Activated CD4-positive, alpha-beta memory T cell treated with anti-CD3 and anti-CD28 coated beads for 36 hours (primary cell): ENCODE results near the gene SUSD4. TPM values are rescaled to one million over a fixed set of nuclear protein-coding genes. Genes with fewer than 3 reads are reported as not detected.

ENCODE experiments used
- CTCF ChIA-PET: fragments of 350-600 bp; sonication (Branson Sonifier 250); formaldehyde crosslinking; loops from one replicate; lab custom pipeline; 2021; ENCODE audit warnings: antibody characterized with exemption, inconsistent platforms; lab: Charles Lee
- POLR2A ChIA-PET: fragments of 350-600 bp; sonication (Branson Sonifier 250); formaldehyde crosslinking; loops from one replicate; lab custom pipeline; 2021; ENCODE audit warnings: antibody characterized with exemption; lab: Charles Lee
- DNase-seq: peaks from one replicate; pipeline ENCODE4 v3.0.0-alpha.2; 2020
- H3K27ac Mint-ChIP-seq: one replicate; pipeline ENCODE4 v1.8.0; 2021; ENCODE audit warnings: mixed read lengths
- H3K27me3 Mint-ChIP-seq: one replicate; pipeline ENCODE4 v1.8.0; 2021; ENCODE audit warnings: mixed read lengths
- H3K36me3 Mint-ChIP-seq: one replicate; pipeline ENCODE4 v1.8.0; 2021; ENCODE audit warnings: mixed read lengths
- H3K4me1 Mint-ChIP-seq: one replicate; pipeline ENCODE4 v1.8.0; 2021; ENCODE audit warnings: low read depth, mixed read lengths
- H3K4me3 Mint-ChIP-seq: one replicate; pipeline ENCODE4 v1.8.0; 2021; ENCODE audit warnings: mild to moderate bottlenecking, mixed read lengths
- H3K9me3 Mint-ChIP-seq: one replicate; pipeline ENCODE4 v1.8.0; 2021; ENCODE audit warnings: mixed read lengths
- intact Hi-C: fragments of 100-400 bp; cut with micrococcal nuclease; formaldehyde crosslinking; loops from one replicate; pipeline ENCODE4 v1.15.1; 2023
- total RNA-seq, 2 experiments: library from RNA; stranded (reverse); gene quantifications; one replicate each; pipeline ENCODE4 v1.2.3, GENCODE V29; 2021

Gene SUSD4
- total RNA-seq, 2 experiments from 2014 or later: 0.82 to 0.83 TPM

DNA sequence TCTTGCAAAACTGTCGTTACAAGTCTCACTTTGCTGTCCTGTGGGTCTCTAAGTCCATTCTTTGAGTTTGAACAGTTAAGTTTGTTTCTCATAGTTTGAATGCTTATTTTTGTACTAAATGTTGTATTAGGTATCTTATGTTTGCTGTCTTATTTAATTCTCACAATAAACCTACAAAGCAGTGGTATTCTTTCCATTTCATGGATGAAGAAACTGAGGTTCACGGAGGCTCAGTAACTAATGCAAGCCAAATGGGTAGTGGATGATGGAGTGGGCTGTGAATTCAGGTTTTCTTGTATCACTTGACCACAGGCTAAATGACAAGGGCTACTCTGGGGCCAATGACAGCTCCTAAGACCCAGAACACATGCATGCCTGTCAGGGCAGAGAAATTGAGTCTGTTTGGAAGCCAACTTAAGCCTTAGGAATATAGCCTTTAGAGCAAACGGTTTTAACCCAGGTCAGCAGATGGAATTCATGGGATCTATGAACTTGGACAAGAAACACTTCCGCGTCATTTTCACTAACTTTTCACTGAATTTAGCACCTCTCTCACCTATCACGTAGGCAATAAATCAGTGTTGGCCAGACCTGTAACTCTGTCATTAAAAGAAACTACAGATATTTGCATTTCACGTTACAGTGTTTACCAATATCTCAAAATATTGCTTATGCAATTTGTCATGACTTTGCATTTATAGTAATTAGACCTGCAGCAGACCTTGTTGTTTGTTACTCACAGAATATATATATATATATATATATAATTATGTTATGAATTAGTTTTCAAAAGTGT, 153.8 kb downstream of the SUSD4 start:
- ChIA-PET POLR2A (no interaction called here), CTCF (no interaction called here)
- Mint-ChIP-seq H3K27ac (no peak overlapping the region), H3K4me1 (no peaks in the 10 kb centered on the region), H3K27me3 (peaks cover 4% of the 10 kb centered on the region), H3K36me3 (no peaks in the 10 kb centered on the region), H3K9me3 (no peaks in the 10 kb centered on the region), H3K4me3 (no peak overlapping the region)
- DNase-seq: no peak
- intact Hi-C loops: no loop called here

DNA sequence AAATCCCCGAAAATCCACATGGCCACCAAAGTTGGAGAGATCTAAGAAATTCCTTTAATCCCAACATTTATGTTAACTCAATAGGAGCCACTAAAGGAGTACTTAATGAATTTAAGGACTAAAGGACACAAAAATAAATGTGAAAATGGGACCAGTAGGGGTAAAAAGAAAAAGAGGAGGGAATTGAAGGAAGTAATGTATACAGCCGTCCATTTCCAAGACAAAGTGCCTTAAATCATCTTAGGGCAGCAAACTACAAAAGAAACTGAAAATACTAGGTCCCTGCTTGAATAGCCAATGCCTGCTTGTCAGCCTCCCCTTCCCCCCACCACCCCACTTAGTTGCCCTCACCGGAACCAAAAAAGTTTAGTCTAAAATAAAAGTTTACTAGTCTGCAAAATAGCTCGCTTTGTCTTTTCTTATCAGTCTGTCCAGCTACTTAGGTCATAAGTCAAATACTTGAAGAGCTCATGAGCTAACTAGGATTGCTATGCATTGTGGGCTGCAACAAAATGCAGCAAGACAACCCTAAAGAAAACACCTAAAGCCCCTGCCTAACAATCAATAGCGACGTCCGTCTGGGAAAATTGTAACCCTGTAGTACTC, 154.6 kb downstream of the SUSD4 start:
- no peak for DNase-seq
- peaks cover 4% of the 10 kb centered on the region for H3K27me3 Mint-ChIP-seq
- H3K27ac Mint-ChIP-seq: no peak overlapping the region
- POLR2A ChIA-PET: no interaction called here
- no peak overlapping the region for H3K4me3 Mint-ChIP-seq
- no peaks in the 10 kb centered on the region for H3K4me1 Mint-ChIP-seq
- intact Hi-C loops: no loop called here
- no peaks in the 10 kb centered on the region for H3K9me3 Mint-ChIP-seq
- no peaks in the 10 kb centered on the region for H3K36me3 Mint-ChIP-seq
- CTCF ChIA-PET: no interaction called here

DNA sequence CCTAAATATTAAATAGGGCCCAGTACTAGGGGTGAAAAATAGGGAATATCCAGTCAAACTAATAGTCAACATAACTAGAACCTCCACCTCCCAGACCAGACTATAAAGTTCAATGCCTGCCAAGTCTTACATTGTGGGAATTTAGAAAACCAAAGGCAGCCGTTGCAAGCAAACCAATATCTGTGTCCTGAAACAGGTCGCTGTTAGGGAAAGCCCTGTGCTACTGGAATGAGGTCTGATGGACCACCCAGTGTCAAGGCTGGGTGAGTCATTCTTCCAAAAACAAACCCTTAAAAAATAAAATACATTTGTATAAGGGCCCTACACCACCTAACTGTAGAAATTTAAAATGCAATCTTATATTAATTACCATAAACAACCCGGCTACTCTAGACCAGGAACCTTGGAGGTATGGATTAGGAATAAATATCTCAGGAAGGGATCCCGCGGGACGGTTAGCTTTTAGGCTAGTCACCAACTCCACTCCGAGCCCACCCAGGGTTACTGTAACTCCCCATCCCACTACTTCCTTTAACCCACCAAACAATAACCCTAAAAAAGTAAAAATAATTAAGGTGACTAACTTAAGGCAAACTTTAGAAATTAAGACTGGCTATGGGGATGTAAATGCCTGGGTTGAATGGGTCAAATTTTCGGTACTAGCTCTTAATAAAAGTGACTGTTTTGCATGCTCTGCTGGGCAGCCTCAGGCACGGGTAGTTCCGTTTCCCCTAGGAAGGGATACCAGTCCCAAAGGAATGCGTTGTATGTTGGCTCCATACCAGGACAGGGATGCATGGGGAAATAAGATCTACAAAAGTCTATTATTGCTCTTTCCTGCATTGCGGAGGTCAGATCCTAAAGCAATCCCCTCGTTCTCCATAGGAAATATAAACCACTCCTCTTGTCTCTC, 155.6 kb downstream of the SUSD4 start:
- Mint-ChIP-seq H3K36me3 (no peaks in the 10 kb centered on the region), H3K9me3 (no peaks in the 10 kb centered on the region), H3K4me3 (no peak overlapping the region), H3K27ac (no peak overlapping the region), H3K27me3 (peaks cover 4% of the 10 kb centered on the region), H3K4me1 (no peaks in the 10 kb centered on the region)
- CTCF ChIA-PET: no interaction called here
- DNase-seq: no peak
- POLR2A ChIA-PET: no interaction called here
- intact Hi-C loops: no loop called here

DNA sequence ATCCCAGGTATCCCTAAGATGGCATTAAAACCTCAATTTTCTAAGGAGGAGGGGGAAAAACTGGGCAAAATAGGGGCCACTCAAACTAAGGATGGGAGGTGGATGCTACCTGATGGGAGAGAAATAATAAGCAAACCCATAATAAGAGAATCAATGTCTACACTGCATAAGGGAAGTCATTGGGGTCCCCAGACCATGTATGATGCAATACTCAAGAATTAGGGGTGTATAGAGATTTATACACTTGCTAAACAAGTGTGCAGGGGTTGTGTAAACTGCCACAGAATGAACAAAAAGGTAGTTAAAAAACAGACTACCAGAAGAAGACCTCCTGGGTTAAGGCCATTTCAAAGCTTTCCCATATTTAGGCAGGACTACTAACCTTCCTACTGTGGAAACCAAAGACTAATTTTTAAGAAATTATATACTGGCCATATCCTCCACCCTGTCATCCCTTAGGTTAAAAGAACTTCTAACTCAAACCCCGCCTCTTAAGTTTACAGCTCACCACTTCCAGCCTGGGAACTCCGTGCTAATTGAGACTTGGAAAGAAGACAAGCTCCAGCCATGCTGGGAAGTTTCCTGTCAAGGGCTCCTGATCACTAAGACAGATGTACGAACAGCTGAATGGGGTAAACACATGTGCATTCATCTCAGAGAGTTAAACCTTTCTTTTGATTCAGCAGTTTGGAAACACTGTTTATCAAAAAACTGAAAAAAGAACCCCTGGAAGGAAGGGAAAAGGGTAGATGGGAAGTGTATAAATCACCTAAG, 156.5 kb downstream of the SUSD4 start:
- H3K9me3 Mint-ChIP-seq: no peaks in the 10 kb centered on the region
- ChIA-PET POLR2A (no interaction called here), CTCF (interaction anchor here (1.1 kb wide), 2 partner anchors 74 to 349 kb away, joined by 3 to 4 read pairs; no protein-coding TSS in a partner anchor)
- intact Hi-C loops: no loop called here
- no peaks in the 10 kb centered on the region for H3K36me3 Mint-ChIP-seq
- H3K27me3 Mint-ChIP-seq: peaks cover 4% of the 10 kb centered on the region
- DNase-seq: no peak
- H3K27ac Mint-ChIP-seq: no peak overlapping the region
- H3K4me1 Mint-ChIP-seq: no peaks in the 10 kb centered on the region
- H3K4me3 Mint-ChIP-seq: no peak overlapping the region

DNA sequence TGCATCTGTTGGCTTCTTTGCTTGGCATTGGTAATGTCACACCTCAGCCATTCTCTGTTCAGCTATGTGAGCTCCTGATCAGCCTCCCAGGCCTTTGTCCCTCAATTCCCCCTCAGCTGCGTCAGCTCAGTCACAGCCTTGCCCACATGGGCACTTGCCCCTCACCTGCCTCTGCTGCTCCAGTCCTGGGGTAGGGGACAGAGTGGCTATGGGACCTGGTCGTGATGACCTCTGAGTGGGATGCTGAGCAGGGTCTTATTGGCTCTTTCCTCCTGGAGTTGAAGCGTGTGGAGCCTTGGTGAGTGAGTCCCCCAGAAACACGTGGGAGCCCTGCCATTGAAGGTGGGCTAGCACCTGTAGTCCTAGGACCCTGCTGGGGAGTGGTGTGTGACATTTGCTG, 159.6 kb downstream of the SUSD4 start:
- POLR2A ChIA-PET: no interaction called here
- Mint-ChIP-seq H3K4me3 (no peak overlapping the region), H3K9me3 (no peaks in the 10 kb centered on the region), H3K27ac (no peak overlapping the region), H3K36me3 (no peaks in the 10 kb centered on the region), H3K27me3 (peaks cover 6% of the 10 kb centered on the region), H3K4me1 (peaks cover 2% of the 10 kb centered on the region)
- CTCF ChIA-PET: no interaction called here
- intact Hi-C loops: no loop called here
- no peak for DNase-seq

DNA sequence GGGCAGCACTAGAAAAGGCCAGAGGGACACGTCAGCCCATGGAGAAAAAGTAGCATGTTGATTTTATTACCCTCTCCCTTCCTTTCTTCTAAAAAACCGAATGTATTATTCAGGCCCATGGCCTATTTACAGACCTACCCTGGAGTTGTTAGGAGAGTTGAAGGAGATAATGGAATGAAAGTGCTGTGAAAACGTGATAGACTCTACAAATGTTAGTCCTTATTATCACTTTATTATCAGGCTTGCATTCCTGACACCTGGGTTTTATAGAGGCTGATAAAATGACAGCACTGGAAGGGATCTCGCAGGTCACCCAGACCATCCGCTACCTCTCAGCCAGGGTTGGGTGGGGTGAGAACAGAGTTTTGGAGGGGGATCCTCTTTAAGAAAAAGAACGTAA, 160.3 kb downstream of the SUSD4 start:
- ChIA-PET CTCF (no interaction called here), POLR2A (no interaction called here)
- intact Hi-C loops: no loop called here

DNA sequence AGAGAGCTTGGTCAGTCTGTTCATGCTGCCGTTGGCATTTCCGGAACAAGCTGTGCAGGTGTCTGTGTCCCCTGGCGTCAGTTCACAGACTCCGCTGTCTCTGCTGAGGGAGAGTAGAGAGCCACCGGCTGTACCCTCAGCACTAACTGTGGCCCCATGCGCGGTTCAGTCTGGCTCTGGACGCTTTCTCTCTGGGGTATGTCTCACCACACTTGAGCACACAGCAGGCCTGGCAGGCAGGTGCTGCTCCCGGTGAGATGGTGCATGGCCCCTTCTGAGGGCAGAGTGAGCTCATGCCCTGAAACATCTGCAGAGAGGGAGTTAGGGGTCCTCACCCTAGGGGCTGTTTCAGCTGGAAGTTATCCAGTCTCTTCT, 161.0 kb downstream of the SUSD4 start:
- CTCF ChIA-PET: no interaction called here
- no peak for DNase-seq
- no peak overlapping the region for H3K27ac Mint-ChIP-seq
- intact Hi-C loops: no loop called here
- H3K36me3 Mint-ChIP-seq: no peaks in the 10 kb centered on the region
- peaks cover 7% of the 10 kb centered on the region for H3K4me1 Mint-ChIP-seq
- POLR2A ChIA-PET: no interaction called here
- no peak overlapping the region for H3K4me3 Mint-ChIP-seq
- peaks cover 6% of the 10 kb centered on the region for H3K27me3 Mint-ChIP-seq
- no peaks in the 10 kb centered on the region for H3K9me3 Mint-ChIP-seq

More for the DNA sequence above, 160.3 kb downstream of the SUSD4 start:
- H3K9me3 Mint-ChIP-seq: no peaks in the 10 kb centered on the region
- no peaks in the 10 kb centered on the region for H3K36me3 Mint-ChIP-seq
- no peak overlapping the region for H3K27ac Mint-ChIP-seq
- no peak for DNase-seq
- H3K4me1 Mint-ChIP-seq: peaks cover 4% of the 10 kb centered on the region
- peaks cover 6% of the 10 kb centered on the region for H3K27me3 Mint-ChIP-seq
- no peak overlapping the region for H3K4me3 Mint-ChIP-seq

DNA sequence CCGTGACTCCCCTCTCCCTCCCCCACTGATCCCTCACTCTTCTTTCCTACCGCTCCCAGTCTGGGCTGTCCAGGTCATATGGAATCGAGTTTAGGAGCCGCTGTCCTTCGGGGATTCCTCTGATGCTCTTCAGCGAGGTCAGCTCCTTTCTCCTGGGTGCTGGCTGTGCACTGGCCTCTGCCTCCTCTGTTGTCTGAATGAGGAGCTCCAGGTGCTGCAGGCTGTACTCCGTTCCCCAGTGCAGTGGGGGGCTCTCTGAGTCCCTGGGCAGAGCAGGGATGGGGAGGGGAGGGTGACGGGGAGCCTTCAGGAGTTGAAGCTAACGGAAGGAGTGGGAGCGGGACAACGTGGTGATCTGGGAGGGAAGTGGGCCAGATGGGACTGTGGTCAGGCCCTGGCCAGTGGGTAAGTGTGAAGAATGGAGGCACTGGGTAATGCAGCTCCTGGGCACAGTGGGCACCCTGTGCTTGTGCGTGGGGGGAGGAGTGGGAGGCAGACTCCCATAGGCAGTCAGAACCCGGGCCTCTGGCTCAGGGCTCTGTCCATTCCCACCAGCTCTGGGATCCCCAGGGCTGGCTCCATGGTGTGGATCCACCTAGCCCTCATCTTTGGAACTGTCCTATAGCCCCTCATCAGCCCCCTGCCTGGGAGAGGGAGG, 161.5 kb downstream of the SUSD4 start:
- H3K36me3 Mint-ChIP-seq: no peaks in the 10 kb centered on the region
- POLR2A ChIA-PET: no interaction called here
- no peak for DNase-seq
- H3K4me1 Mint-ChIP-seq: peaks cover 7% of the 10 kb centered on the region
- no peaks in the 10 kb centered on the region for H3K9me3 Mint-ChIP-seq
- H3K27me3 Mint-ChIP-seq: peaks cover 6% of the 10 kb centered on the region
- H3K4me3 Mint-ChIP-seq: no peak overlapping the region
- CTCF ChIA-PET: no interaction called here
- intact Hi-C loops: no loop called here
- no peak overlapping the region for H3K27ac Mint-ChIP-seq

DNA sequence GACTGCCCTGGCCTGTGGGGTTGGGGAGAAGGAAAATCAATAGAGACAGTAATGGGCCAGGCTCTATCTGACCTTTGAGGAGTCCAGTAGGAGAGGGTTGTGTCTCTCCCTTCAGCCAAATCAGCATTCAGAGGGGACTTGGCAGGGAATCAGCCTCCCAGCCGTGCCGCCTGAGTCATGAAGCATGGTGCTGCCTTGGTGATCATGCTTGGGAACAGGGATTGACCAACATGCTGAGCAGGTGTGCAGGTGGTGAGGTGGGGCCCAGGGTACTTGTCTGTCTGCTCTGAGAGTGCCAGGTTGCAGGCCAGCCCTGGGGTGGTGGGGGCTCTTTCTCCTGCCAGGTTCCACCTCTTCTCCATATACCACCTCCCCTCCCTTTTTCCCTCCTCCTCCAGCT, 162.0 kb downstream of the SUSD4 start:
- Mint-ChIP-seq H3K9me3 (no peaks in the 10 kb centered on the region), H3K27me3 (peaks cover 6% of the 10 kb centered on the region), H3K4me1 (peaks cover 7% of the 10 kb centered on the region), H3K27ac (no peak overlapping the region), H3K4me3 (no peak overlapping the region), H3K36me3 (no peaks in the 10 kb centered on the region)
- intact Hi-C loops: no loop called here
- POLR2A ChIA-PET: no interaction called here
- CTCF ChIA-PET: no interaction called here
- DNase-seq: no peak

DNA sequence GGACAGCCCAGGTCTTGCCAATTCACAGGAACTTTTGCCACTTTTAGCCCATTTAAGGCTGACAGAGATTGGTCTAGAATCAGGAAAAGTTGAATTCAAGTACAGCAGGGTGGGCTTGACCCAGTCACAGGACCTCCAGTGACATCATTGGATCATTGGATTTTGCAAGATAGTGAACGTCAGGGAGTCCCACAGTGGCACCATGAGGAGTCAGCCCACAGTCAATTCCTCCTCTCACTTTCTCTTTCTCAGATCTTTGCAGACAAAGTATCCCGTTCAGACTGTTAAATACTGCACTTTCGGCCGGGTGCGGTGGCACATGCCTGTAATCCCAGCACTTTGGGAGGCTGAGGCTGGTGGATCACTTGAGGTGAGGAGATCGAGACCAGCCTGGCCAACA, 163.1 kb downstream of the SUSD4 start:
- Mint-ChIP-seq H3K9me3 (no peaks in the 10 kb centered on the region), H3K27ac (no peak overlapping the region), H3K36me3 (no peaks in the 10 kb centered on the region), H3K4me3 (no peak overlapping the region), H3K27me3 (peaks cover 6% of the 10 kb centered on the region), H3K4me1 (peaks cover 7% of the 10 kb centered on the region)
- POLR2A ChIA-PET: no interaction called here
- CTCF ChIA-PET: no interaction called here
- intact Hi-C loops: no loop called here
- no peak for DNase-seq

DNA sequence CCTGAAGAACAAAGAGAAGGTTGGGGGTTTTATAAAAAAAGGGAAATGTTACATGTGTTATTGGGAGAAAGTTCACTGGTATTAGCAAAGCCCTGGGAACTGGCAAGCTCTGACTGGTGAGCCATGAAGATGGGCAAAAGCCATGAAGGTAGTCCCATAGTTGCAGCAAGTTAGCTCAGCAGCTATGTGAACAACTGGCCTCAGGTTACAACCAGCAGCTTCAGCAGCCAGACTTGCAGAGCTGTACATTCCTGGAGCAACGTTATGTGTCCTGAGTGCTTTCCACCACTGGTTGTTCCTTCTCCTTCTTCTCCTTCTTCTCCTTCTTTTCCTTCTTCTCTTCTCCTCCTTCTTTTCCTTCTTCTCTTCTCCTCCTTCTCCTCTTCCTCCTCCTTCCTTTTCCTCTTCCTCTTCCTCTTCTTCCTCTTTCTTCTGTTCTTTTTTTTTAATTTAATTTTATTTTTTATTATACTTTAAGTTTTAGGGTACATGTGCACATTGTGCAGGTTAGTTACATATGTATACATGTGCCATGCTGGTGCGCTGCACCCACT, 164.8 kb downstream of the SUSD4 start:
- Mint-ChIP-seq H3K36me3 (no peaks in the 10 kb centered on the region), H3K27me3 (peaks cover 6% of the 10 kb centered on the region), H3K4me3 (no peak overlapping the region), H3K27ac (no peak overlapping the region), H3K4me1 (peaks cover 7% of the 10 kb centered on the region), H3K9me3 (no peaks in the 10 kb centered on the region)
- ChIA-PET POLR2A (no interaction called here), CTCF (no interaction called here)
- DNase-seq: no peak
- intact Hi-C loops: no loop called here
